GM23248 (cell line): ENCODE data around the gene CFAP54.

Experiments used
- EZH2 ChIP-seq: fragments of 200-600 bp; sonication (generic); IDR thresholded peaks from 2 replicates; pipeline ENCODE4 v1.6.1; 2018; ENCODE audit warnings: antibody characterized with exemption, mild to moderate bottlenecking; ENCODE audit not compliant: insufficient read depth, poor library complexity, severe bottlenecking
- EZH2phosphoT487 ChIP-seq: fragments of 200-600 bp; sonication (generic); IDR thresholded peaks from 2 replicates; pipeline ENCODE4 v1.6.1; 2018; ENCODE audit warnings: antibody characterized with exemption, moderate library complexity, mild to moderate bottlenecking, low read depth; ENCODE audit not compliant: insufficient read depth

- TF ChIP-seq EZH2phosphoT487: no peak
- TF ChIP-seq EZH2: no peak
These were observed 321.1 kb downstream of the CFAP54 start for GRCh38 chr12:96810477-96810876.
